GM21786 (cell line): ENCODE measurements around the gene SLC22A14.

ENCODE experiments used
- ATAC-seq: cut with Tn5 transposase; IDR thresholded peaks from one replicate; pipeline ENCODE4 v1.9.1; 2021; ENCODE audit not compliant: unreplicated experiment

SLC22A14 gene

DNA sequence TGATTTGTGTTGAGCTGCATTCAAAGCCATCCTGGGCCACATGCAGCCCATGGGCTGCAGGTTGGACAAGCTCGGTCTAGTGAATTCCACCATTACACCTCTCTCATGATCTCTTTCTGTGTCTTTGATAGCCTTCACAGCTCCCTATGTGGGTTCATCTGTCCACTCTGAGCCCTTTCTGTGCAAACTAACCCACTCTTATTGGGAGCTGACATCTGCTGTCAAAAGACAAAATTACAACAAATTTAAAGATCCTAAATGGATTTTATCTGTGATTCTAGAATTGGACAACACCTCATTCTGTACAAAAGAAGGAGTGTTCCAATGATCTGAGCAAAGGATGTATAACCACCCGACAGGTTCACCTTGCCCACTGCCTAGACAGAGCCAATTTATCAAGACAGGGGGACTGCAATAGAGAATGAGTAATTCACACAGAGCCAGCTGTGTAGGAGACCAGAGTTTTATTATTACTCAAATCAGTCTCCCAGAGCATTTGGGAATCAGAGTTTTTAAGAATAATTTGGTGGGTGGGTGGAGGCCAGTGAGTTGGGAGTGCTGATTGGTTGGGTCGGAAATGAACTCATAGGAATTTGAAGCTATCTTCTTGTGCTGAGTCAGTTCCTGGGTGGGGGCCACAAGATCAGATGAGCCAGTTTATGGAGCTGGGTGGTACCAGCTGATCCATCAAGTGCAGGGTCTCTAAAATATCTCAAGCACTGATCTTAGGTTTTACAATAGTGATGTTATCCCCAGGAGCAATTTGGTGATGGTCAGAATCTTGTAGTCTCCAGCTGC lies 61.9 kb downstream of the SLC22A14 start:
- no peak for ATAC-seq

DNA sequence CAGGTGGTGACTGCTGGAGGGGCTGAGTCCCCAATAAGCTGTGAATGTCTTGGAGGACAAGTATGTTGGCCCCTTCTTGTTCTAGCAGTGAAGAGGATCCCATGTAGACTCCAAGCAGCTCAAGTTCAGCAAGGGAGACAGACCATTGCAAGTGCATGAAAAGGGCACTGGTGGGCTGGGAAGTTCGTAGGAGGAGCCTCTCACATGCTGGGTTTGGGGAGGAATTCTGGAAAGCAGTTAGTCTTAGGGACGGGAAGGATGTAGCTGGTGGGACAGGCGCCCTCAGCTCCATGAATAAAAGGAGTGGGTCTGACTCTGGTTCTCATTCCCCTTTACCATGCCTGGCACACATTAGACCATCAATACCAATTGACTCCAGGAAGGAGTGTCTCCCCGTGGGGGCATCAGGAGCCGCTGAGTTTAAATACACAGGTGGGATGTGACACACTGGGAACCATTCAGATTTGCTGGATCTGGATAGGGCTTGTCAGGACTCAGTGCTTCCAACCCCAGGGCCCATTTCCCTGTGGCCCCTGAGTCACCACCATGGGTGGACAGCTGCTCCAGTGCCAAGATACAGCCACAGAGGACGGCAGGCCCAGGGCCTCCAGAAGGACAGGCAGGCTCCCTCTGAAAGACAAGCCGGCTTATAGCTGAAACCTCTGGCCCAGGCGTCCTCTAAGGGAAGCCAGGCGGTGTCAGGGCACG lies 63.9 kb downstream of the SLC22A14 start:
- no peak for ATAC-seq

- peak; percentile 96 for ATAC-seq
Observed at GRCh38 chr3:38346587-38347410, 64.7 kb downstream of the SLC22A14 start, which contains the start of gene XYLB. Gene XYLB, plus strand, starts transcription at chr3:38346785. Its CDS starts 84 bp downstream, at chr3:38346869.

- ATAC-seq = no peak
Observed at GRCh38 chr3:38347421-38348200, 65.5 kb downstream of the SLC22A14 start.

DNA sequence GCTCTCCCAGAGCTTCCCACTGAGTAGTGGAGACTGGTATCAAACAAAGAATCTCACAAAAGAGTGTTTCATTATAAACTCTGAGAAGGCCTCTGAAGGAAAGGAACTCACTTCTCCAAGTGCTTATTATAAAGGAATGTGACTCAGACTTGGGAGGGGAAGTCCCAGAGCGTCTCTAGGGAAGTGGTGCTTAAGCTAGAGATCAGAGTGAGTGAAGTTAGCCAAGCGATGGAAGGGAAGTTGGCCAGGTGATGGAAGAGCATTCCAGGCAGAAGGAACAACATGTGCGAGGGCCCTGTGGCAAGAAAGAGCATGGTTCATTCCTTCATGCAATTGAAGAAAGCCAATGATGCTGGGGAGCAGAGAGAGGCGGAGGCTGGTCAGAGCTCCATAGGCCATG lies 66.8 kb downstream of the SLC22A14 start:
- no peak for ATAC-seq

- ATAC-seq = no peak
Observed at GRCh38 chr3:38349684-38350359, 67.7 kb downstream of the SLC22A14 start.

DNA sequence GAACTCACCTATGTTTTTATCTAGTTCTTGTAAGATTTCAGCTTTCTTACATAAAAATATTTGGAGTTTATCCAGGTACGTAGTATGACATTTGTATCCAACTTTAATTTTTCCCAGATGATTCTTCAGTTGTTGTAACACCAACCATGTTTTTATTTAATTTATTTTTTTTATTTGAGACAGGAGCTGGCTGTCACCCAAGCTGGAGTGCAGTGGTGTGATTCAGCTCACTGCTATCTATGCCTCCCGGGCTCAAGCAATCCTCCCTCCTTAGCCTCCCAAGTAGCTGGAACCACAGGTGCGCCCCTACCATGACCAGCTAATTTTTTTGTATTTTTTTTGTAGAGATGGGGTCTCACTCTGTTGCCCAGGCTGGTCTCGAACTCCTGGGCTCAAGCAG lies 71.1 kb downstream of the SLC22A14 start:
- no peak for ATAC-seq

DNA sequence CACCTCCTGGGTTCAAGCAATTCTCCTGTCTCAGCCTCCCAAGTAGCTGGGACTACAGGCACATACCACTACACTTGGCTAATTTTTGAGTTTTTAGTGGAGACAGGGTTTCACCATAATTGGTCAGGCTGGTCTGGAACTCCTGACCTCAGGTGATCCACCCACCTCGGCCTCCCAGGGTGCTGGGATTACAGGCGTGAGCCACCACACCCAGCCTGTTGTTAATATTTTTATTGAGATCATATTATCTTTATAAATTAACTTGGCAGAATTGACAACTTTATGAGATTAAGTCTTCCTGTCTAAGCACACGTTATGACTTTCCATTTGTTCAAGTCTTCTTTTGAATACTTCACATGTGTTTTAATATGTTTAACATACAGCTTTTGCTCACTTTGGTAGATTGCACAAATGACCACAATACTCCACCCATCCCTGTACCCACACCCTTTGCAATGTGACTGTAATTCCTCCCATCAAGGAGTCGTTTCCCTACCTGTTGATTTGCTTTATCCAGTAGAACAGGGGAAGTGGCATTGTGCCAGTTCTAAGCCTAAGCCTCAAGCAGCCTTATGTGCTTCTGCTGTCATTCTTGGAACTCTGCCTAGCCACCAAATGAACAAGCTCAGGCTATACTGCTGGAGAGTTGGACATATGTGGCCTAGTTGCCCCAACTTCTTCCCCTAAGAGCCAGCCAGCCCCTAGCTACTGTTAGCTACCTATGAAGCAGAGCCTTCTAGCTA lies 72.7 kb downstream of the SLC22A14 start:
- no peak for ATAC-seq

- ATAC-seq = no peak
Observed at GRCh38 chr3:38359038-38359437, 76.9 kb downstream of the SLC22A14 start.

GRCh38 chr3:38360345-38360744 lies 78.3 kb downstream of the SLC22A14 start:
- no peak for ATAC-seq

DNA sequence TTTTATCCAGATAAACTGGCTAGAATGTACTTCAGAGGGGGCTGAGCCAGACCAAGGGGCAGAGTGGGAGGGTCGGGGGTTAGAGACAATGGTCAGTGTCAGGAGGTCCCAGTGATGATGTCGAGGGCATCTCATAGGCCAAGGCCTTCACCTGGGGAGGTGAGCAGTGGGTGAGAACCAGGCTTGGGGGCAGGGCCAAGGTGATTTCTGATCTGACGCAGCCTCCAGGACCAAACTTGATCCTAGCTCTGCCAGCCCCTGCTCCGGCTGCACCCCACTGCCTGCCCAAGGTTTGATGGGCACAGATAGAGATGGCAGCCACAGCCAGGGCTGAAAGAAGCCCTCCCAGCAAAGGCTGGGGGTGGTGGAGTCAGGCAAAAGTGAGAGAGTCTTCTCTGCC lies 79.4 kb downstream of the SLC22A14 start:
- ATAC-seq = no peak

DNA sequence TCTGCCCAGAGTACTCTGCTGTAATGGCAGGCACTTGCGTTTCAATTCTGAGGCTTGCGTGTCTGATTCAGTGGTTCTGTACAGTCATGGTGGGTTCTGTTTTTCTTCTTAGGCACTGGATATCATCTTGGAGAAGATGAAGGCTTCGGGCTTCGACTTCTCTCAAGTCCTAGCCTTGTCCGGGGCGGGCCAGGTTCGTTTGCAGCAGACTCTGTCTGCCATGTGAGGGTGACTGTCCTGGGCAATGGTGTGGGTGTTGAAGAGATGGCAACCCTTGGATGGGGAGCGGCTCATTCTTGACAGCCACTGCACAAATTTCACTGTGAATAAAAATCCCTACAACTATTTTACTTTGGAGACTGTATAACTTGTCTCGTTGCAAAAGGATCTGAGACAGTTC lies 80.7 kb downstream of the SLC22A14 start:
- ATAC-seq = no peak

DNA sequence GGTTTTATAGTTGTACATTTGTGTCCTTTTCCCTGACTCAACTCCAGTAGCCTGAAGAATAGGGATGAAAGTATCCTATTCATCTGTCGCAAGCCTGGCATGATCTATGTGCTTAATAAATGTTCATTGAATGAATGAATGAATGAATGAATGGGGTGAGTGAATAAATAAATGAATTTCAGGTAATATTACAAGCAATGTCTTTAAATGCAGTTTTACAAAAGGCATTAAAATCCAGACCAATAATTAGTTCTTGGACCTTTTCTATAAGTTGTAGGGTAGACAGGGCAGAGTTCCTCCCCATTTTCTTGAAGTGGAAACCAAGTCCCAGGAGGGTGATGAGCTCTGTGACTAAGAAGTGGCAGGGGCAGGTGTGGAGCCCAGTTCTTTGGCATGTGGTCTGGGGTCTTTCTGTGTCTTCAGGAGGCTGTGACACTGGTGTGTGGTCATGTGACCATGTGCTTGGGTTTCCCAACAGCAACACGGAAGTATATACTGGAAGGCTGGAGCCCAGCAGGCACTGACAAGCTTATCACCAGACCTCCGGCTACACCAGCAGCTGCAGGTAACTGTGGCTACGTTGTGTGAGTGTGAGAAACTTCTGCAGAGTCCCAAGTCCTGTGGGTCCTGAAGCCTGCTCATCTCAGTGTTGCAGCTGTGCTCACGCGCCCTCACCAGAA lies 82.8 kb downstream of the SLC22A14 start:
- no peak for ATAC-seq

DNA sequence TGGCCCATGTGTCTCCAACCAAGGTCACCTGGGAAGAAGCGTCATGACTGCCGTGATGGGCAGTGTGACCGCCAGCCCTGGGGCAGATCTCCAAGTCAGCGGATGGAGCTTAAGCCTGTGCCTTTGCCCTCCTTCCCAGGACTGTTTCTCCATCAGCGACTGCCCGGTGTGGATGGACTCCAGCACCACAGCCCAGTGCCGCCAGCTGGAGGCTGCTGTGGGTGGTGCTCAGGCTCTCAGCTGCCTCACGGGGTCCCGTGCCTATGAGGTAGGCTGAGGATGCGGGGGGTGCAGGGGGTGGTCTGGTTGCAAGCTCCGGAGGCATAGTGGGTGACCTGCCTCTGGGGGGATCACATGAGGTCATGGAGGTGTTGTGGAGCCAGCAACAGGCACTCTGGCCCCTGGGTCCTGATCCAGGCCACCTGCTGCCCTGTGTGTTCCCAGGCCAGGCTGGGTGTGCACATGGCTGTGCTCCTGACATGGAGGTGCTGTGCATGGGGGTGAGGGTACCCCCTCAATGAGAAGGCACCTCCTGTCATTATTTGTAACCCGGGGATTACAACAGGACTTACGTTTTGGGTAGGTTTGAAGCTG lies 83.5 kb downstream of the SLC22A14 start:
- no peak for ATAC-seq

- no peak for ATAC-seq
Observed at GRCh38 chr3:38366082-38366481, 84.0 kb downstream of the SLC22A14 start.

- no peak for ATAC-seq
Observed at GRCh38 chr3:38367779-38368178, 85.7 kb downstream of the SLC22A14 start.
